CD4-positive, alpha-beta T cell treated with Interleukin-10 for 1 hour (primary cell): ENCODE data around the gene TANC1.
"Not testable (repeated sequence)": the region's sequence is repeated elsewhere in the genome, so short reads cannot be mapped to it uniquely, and the experiment has no call there.

Source experiments
- DNase-seq: peaks from one replicate; pipeline ENCODE4 v3.0.0-alpha.2; 2020

The TANC1 gene

GRCh38 chr2:159032580-159032979 is 64.1 kb downstream of the TANC1 start:
- no peak for DNase-seq

- DNase-seq: no peak
Measured at GRCh38 chr2:159034713-159035112, 66.3 kb downstream of the TANC1 start.

GRCh38 chr2:159035790-159036411 is 67.5 kb downstream of the TANC1 start:
- DNase-seq: peak; percentile 27

- not testable (repeated sequence) for DNase-seq
Measured at GRCh38 chr2:159036461-159036860, 68.0 kb downstream of the TANC1 start.

GRCh38 chr2:159041328-159041727 is 72.9 kb downstream of the TANC1 start:
- not testable (repeated sequence) for DNase-seq

GRCh38 chr2:159042115-159042850 is 73.8 kb downstream of the TANC1 start:
- DNase-seq: no peak

- no peak for DNase-seq
Measured at GRCh38 chr2:159043710-159044109, 75.3 kb downstream of the TANC1 start.

GRCh38 chr2:159044804-159045286 is 76.4 kb downstream of the TANC1 start:
- DNase-seq: no peak

- DNase-seq: no peak
Measured at GRCh38 chr2:159045545-159046454, 77.4 kb downstream of the TANC1 start.

GRCh38 chr2:159046966-159047365 is 78.5 kb downstream of the TANC1 start:
- no peak for DNase-seq

GRCh38 chr2:159050426-159050825 is 82.0 kb downstream of the TANC1 start:
- no peak for DNase-seq

GRCh38 chr2:159051133-159051532 is 82.7 kb downstream of the TANC1 start:
- DNase-seq: no peak

- no peak for DNase-seq
Measured at GRCh38 chr2:159051661-159052060, 83.2 kb downstream of the TANC1 start.

GRCh38 chr2:159052157-159052601 is 83.7 kb downstream of the TANC1 start:
- no peak for DNase-seq

GRCh38 chr2:159053161-159054031 is 85.0 kb downstream of the TANC1 start:
- DNase-seq: no peak

- DNase-seq: no peak
Measured at GRCh38 chr2:159054032-159054334, 85.5 kb downstream of the TANC1 start.

GRCh38 chr2:159054985-159055384 is 86.5 kb downstream of the TANC1 start:
- no peak for DNase-seq

GRCh38 chr2:159060518-159060917 is 92.1 kb downstream of the TANC1 start:
- no peak for DNase-seq

GRCh38 chr2:159063677-159064076 is 95.2 kb downstream of the TANC1 start:
- no peak for DNase-seq

GRCh38 chr2:159064446-159065301 is 96.2 kb downstream of the TANC1 start:
- DNase-seq: no peak

GRCh38 chr2:159065313-159065712 is 96.9 kb downstream of the TANC1 start:
- DNase-seq: no peak

- DNase-seq: no peak
Measured at GRCh38 chr2:159065891-159066290, 97.5 kb downstream of the TANC1 start.
